Erythroblast (primary cell): Measurements from ENCODE around the gene PCNX4.

Experiments used
- GATA1 ChIP-seq: IDR thresholded peaks from 2 replicates; pipeline ENCODE4 v1.6.1; 2011; ENCODE audit warnings: low read depth, mild to moderate bottlenecking, control low read depth, low read length, moderate library complexity
- POLR2A ChIP-seq: IDR thresholded peaks from 2 replicates; pipeline ENCODE4 v1.6.1; 2011; ENCODE audit warnings: mild to moderate bottlenecking, low read length

DNA sequence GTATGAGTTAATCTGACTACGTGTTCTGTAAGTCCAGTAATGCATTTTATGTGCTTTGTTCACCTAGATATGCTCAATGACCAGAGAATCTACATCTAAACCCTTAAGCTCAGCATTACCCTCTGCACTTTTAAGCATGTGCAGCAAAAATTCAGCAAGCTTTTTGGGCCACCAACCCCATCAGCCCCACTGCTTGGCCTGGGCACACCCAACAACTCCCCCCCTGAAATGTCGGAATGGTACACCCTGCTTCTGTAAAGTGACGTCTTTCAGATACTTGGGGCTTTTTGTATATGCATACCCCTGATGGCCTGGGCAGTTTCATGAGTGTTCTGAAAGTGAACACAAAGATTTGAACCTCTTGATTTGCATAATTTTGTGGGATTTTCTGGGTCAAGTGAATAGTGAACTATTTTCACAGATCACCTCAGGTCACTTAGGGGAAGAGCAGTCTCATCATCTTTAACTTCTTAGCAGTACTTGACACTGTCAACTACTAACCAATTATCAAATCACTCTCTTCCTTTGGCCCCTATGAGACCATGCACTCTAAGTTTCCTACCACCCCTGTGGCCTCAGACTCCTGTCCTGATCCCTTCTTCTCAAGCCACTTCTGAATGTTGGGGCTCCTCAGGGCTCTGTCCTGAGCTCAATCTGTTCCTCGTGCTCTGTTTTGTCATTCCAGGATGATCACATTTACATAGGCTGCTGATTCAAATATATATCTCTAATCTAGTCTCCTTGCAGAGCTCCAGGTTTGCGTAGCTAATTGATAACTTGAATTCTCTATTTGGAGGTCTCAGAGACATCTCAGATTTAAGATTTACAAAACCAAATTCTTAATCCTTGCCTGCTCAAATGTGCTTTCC, 121.0 kb downstream of the PCNX4 start:
- TF ChIP-seq POLR2A (no peak), GATA1 (no peak)
